HG03521 (cell line): ENCODE results near the gene ATP11A.

Source experiments
- ATAC-seq: cut with Tn5 transposase; IDR thresholded peaks from one replicate; pipeline ENCODE4 v1.9.1; 2021; ENCODE audit warnings: mild to moderate bottlenecking, moderate library complexity; ENCODE audit not compliant: unreplicated experiment

The ATP11A gene

DNA sequence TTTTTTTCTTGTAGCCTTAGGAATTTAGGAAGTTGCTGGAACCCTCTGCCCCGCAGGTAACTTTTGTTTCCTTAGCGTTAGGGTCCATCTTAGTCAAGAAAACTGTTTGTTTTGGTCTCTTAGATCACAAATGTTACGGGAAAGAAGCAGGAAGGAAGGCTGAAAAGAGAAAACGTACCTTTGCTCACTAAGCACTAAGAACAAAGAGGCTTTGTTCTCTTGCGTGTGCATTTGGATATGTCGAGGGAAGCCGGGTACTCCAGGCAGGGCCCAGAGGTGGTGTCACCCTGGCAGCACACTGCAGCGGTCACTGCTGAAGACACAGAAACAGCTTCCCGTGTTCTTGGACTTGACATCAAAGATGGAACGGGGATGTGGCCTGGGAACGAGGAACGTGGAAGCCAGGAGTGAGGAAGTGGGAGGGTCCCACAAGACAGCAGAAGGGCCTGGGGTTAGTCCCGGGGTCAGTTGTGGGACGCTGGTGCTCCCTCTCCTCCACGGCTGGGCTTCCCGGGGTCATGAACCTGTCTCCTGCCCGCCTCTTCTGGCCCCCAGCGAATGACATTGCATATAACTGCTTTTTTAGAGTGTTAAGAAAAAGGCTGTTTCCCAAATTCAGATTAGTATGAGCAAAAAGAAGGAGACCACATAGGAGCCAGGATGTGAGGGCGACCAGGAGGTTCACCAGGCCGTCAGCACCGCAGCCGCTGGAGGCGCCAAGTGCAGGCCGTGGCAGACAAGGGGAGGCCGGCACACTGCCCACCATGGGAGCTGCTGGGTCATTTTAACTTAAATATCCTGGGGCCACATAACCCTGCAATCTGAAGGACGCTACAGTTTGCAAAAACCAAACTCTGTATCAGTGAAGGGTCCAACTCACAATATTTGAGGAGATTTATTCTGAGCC lies 31.6 kb downstream of the ATP11A start:
- no peak for ATAC-seq

DNA sequence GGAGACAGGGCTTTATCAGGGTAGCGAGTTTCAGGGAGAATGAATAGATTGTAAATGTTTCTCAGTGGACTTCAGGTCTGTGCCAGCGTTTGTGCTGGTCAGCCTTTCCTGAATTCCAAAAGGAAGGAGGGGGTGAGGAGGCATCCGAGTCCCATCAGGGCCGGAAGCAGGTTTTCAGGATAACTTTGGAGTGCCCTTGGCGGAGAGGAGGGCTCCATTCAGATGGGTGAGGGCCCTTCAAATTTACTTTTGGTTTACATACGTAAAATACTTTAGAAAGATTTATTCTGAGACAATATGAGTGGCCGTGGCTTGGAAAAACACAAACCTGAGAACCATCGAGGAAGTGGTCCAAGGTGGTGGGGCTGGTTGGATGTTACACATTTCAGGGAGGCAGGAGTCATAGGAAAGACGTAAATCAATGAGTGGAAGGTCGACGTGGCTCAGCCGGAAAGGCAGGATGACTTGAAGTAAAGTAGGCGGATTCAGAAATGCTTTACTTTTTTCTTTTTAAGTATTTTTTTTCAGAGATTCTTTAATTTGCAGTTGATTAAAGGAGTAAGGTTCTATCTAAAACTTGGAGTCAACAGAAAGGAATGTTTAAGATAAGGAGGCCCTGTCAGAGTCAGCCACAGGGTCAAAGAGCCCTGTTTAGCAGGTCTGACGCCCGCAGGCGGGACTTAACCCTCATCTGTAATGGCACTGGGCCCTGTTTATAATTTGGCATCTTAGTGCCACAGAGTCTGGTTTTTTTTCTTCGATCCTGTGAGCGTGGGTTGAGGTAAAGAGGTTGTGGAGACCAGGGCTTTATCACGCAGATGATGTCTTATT lies 32.8 kb downstream of the ATP11A start:
- ATAC-seq: no peak

DNA sequence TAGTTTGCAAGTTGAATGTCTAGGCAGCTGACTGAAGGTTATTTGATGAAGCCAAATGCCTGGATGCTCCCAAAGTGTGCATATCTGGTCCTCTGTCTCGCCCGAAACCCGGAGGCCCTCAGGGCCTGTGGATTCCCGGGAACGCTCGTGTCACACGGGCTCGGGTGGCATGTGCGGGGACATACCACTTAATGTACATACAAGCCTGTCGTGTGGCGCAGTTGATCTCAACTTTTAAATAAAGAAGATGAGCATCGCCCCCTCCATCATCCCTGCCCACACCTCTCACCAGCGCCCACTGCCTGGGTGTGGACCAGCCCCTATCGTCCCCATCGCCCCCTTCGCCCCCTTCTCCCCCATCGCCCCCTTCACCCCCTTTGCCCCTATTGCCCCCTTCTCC lies 33.9 kb downstream of the ATP11A start:
- ATAC-seq: no peak

DNA sequence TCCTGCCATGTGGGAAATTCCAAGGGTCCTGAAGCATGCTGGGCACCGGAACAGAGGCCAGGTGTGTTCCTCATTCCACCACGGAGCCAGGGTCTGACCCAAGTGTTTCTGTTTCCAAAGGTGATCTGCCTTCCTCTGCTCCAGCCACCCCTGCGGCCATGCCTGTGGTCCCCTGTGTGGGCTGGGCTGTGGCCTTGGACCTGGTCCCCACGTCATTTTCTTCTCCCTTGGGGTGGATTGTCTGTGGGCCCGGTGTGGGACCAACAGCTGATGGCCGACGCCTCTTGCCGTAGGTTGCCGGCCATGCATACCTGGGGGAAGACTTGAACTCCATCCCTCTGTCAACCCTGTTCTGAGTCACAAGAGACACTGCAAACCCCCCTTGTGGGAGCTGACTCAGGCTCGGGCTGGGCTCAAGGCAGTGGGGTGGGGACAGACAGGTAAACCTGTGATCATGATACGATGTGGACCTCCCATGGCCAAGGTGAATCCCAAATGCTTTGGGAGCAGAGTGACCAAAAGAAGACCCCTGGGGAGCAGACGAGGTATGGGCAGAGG lies 35.0 kb downstream of the ATP11A start:
- no peak for ATAC-seq

DNA sequence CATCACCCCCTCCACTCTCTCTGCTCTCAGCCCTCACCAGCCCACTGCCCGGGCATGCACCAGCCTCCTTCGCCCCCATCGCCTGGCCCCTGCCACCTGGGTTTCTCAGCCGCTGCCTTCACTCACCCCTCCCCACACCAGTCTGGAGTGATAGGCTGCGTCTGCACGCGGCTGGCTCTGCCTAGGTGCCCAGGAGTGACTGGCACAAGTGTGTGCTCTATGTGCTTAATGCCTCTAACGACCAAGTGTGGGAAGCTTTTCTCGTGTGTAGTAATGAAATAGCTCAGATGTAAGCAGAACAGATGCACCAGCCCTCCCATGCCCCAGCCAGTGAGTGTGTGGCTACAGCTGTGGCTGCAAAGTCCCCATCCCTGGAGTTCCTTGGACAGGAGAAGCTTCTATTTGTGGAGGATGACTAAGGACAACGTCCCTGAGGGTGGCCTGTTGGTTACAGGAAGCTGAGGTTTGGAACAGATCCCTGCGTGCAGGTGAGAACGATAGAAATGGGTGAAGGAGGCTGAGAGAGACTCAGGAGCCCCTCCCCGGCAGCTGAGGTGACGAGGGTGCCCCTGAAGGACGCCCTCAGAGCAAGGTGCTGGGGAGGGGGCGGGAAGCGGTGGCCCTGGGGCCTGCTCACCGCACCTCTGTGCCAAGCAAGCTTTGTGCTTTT lies 35.6 kb downstream of the ATP11A start:
- no peak for ATAC-seq

DNA sequence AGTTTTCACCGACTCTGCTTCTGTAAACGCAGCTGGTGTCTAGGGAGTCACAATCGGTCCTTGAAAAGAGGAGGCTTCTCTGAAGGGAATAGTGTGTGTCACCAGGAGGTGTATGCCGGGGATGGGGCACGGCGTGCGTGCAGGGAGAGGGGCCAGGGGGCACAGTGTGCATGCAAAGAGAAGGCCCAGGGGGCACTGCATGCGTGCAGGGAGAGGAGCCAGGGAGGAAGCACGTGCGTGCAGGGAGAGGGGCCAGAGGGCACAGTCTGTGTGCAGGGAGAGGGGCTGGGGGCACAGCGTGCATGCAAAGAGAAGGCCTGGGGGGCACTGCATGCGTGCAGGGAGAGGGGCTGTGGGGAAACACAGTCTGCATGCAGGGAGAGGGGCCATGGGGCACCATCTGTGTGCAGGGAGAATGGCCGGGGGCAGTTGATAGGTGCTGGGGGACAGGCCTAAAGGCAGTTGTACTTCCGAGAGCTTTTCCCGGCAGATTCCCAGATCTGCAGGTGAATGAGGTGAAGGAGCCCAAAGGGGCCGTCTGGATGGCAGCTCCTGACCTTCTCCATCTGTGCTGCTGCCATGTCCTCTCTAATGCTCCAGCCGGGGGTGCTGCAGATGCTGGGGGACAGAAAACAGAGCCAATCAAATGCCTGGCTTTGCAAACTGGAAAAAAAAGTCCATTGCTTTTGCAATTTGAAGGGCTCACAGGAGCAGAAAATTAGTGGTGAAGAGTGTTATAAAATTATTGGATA lies 36.4 kb downstream of the ATP11A start:
- no peak for ATAC-seq

DNA sequence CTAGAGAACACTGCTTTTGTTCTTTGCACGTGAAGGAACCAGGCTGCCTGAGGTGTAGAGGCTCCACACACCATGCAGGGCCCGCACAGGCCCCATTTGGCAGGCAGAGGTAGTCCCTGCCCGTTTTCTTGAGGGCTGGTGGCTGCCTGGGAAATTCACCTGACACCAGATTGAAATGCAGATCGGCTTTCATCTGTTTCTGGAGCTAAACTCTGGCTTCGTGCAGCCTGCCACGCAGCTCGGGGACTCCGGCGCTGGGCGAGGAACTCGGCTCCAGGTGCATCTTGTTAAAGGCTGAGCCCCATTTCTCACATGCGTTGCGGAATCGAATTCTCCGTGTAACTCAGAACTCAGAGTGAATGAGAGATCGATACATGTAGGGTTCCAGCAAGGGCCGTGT lies 37.7 kb downstream of the ATP11A start:
- no peak for ATAC-seq

DNA sequence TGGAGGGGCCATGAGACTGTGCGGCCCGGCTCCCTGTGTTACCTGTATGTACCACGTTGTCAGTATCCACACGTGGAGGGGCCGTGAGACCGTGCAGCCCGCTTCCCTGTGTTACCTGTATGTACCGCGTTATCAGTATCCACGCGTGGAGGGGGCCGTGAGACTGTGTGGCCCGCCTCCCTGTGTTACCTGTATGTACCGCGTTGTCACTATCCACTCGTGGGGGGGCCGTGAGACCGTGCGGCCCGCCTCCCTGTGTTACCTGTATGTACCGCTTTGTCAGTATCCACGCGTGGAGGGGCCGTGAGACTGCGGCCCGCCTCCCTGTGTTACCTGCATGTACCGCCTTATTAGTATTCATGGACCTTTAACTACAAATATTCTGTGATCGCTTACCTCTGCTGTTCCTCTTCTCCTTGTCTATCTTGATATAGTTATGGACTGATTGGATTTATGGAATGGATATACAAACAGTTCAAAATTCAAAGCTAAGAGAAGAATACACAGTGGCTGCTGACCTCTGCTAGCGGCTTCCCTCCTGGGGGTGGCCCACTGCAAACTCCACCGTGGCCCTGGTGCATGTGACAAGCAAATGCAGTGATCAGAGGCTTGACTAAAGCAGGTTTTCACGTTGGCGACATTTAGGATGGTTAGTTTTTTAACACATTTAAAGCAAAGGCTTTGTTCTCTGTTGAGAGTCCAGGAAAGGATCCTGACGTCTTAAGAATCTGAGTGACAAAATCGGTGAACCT lies 38.7 kb downstream of the ATP11A start:
- no peak for ATAC-seq

DNA sequence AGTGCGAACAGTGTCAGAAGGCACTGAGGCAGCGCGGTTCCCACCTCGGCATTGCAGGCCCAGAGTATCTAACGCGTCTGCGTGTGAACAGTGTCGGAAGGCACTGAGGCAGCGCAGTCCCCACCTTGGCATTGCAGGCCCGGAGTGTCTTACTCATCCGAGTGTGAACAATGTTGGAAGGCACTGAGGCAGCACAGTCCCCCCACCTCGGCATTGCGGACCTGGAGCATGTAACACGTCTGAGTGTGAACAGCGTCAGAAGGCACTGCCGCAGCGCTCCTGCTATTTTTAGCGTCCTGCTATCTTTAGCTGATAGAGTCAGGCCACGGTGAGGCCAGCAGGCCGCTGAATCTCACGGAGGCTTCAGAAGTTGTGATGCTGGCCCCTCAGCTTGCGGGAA lies 39.6 kb downstream of the ATP11A start:
- ATAC-seq: no peak

DNA sequence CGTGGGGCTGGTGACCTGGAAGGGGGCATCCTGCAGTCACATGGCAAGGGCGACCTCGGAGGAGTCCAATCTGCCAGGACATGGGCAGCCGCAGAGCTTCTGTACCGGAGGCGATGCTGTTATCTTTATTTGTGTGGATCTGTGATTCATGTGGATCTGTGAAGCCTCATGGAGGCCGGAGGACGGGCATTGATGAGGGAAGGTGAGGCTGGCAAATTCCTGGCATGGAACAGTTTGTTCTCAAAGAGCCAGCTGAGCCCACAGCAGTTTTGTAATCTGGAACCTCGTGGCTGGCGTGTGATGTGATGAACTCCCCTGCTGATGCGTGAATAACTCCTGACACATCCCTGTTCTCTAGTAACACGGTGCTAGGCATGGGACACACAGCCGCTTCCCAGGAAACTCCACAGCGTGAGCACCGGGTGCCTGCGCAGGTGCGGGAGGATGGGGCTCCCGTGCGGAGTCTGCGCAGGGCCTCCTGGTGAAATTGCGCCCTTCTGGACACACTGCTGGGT lies 40.4 kb downstream of the ATP11A start:
- no peak for ATAC-seq

DNA sequence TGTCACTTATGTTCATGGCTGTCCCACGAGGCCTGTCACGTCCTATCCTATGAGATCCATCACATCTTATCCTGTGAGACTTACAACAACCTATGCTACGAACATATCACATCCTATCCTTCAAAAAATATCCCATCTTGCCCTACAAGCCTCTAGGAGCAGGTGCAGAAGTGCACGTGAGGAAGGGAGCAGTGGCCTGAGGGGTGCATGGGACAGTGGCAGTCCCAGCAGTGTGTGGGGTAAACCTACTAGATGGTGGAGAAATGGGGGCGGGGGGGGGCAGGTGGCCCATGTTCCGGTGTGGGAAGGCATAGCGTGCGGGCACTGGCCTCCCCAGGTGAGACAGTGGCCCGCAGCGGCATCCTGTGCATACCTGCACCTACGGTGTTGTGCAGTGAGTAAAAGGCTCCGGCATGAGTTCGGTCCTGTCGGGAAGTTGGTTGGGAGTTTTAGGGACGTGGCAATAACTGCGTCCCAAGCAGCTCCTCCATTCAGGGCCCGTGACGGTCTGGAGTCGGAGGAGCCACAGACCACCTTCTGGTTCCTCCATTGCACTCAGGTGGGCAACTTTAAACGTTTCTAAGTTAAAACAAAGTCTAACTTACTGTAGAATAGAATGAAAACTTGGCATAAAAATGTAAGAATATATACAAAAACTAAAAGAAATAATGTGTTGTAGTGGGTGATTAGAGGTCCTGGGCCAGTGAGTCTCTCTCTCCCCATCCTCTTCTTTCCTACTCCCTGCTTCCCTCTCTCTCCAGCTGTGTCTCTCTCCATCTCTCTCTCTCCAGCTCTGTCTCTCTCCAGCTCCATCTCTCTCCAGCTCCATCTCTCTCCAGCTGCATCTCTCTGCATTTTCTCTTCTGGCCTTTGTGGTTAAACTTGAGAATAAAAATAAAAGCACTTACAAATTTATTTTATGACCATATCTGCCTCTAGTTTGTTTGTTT lies 42.1 kb downstream of the ATP11A start:
- ATAC-seq: no peak

DNA sequence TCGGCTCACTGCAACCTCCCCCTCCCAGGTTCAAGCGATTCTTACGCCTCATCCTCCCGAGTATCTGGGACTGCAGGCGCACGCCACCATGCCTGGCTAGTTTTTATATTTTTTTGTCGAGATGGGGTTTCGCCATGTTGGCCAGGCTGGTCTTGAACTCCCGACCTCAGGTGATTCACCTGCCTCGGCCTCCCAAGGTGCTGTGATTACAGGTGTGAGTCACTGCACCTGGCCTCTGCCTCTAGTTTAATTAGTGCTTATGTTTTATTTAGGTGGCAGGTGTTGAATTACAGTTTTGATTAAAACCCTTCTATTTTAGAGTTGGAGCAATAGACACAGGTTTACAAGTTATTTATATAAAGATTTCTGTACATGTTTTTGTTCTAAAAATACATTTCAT lies 42.8 kb downstream of the ATP11A start:
- no peak for ATAC-seq

DNA sequence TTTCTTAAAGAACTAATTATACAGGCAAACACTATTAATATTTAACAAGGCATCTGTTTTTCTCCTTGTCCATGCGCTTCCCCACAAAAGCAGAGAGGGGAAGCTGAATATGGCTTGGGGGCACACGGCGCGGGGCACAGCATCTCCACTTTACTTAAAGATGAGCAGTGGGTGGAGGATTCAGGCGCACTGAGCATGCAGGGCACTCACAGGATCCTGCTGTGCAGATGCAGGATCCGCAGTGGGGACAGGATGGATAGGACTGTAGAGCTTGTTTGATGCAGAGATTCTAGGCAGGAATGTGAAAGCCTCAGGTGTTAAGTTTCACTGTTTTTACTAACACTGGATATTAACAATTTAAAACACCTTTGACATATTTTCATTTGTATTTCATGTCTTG lies 43.3 kb downstream of the ATP11A start:
- ATAC-seq: no peak

DNA sequence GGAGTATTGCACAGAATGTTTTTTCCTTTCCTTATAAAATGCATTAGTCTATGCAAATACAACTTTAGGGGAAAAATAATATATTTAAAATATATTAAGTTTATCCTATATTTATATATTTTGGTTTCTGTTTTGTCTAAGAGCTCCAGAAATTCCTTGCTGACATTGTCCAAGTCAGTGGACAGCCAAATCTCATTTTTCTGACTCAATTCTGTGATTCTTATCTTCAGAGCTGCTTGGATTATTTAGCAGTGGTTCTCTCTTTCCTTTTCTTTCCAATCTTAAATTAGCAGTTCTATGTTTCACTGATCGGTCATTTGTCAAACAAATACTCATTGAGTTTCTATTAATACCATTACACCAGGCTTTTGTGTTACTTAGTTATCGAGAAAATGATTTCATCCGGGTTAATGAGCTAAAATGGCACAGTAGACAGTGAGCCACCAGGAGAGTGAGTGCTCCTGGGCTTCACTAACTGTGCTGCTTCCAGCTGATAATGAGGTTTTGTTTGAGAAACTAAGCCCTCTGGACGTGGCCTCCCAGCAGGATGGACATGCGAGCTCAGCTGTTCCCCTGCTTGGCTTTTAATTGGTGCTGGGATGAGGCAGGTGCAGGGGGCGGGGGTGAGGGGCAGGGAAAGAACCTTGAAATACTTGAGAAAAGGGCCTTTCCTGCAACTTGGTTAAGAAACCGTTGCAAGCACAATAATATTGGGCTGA lies 44.0 kb downstream of the ATP11A start:
- no peak for ATAC-seq

DNA sequence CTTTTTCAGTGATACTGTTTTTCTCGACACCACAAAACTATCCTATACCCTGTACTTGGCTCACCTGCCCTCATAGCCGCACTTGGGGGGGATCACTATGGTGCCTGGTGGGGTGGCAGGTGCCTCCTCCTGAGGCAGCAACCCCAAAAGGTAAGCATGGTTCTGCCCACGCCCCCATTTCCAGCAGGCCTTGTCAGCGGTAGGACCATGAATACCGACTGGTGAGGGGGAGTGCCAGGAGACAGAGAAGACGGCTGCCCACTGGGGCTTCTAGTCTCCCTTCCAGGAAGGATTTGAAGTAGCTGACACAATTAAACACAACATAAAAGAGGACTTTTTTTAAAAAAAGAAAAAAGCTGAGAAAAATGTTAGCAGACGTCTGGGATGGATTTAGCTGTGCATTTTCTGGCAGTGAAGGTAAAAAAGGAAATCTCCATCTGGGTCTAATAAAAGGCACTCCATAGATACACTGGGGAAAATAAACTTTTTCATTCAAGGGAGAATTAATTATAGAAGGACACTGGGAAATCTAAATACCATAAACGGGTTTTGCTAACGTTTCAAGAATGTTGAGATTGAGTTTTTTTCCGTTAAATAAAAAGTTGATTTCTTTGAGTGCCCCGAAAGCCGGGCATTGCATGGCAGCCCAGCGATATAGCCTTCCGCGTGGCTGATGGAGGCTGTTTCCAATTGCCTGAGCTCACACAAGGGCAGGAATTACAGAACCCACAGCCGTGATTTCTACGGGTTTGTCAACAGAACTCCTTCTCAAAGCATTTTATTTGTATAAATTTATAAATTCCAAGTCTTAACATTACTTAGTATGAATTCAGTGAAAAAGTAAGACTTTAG lies 45.1 kb downstream of the ATP11A start:
- no peak for ATAC-seq

DNA sequence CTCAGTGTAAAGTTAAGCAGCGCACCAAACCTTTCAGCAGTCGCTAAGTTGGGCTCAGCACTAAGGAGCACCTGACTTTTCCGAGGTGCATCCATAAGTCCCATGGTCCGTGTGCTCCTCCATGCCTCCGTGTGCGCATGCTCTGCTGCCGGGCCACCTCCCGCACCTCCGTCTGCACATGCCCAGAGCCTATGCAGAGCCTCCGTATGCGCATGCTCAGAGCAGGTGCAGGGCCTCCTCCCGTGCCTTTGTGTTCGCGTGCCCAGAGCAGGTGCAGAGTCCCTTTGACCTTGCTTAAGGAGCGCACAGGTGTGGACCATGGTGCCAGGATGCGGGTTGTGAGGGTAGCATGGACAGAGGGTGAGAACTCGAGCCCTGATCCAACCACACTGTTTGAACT lies 46.0 kb downstream of the ATP11A start:
- no peak for ATAC-seq

DNA sequence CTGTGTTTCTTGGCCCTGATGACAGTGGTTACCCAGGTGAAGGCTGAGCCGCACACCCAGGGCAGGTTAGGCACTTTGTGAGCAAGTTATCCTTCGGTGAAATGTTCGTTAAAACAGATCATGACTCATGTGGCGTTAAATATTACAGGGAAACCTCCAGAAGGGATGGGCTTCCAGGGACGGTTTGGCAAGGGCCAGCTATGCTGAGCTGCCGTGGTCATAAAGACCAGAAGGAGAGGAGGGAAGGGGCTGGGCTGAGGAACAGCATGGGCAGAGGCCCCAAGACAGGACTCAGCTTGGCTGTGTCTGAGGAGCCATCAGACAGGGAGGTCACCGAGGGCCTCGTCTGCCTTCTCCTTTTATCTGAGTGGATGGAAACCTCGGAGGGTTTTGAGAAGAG lies 47.5 kb downstream of the ATP11A start:
- no peak for ATAC-seq
